ENCODE data around the gene ZNF727. TPM values are rescaled to one million over a fixed set of nuclear protein-coding genes. Genes with fewer than 3 reads are reported as not detected.
"Not testable (repeated sequence)": the region's sequence is repeated elsewhere in the genome, so short reads cannot be mapped to it uniquely, and the experiment has no call there.

ZNF727 gene
- total RNA-seq, 1 donor, result 1.8 TPM

DNA sequence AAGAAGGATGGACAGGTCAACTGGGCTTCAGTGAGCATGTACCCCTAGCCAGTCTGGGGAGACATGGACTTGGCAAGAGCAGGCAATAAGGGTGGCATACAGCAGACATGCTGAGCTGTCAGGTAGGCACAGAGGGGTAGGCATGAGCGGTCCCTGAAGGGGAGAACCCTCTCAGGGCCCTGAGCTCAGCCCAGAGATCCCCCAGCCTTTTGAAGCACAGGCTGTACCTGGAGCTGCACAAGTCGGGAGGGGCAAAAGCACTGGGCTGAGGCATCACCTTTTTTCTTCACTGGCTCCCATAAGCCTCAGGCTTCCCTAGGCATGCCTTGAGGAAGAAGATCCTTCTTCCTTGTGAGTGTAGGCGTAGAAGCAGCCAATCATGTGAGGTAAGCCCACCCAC lies 42.3 kb downstream of the ZNF727 start:
- no peaks in the 10 kb centered on the region for H3K27me3 ChIP-seq (ENCODE audit: insufficient read depth, low read length)
- no peak for TF ChIP-seq CTCF (IDR thresholded peaks at IDR 0.05; ENCODE audit: extremely low read depth, low read depth, low read length)
- H3K4me1 ChIP-seq (ENCODE audit: insufficient read depth, low read length), result no peaks in the 10 kb centered on the region
- no peak overlapping the region for H3K4me3 ChIP-seq (ENCODE audit: insufficient read depth, low read length)
- H3K9me3 ChIP-seq (ENCODE audit: low read depth, low read length), result peaks cover 12% of the 10 kb centered on the region
- no peak overlapping the region for H3K27ac ChIP-seq (ENCODE audit: low read depth, low read length)
- no peaks in the 10 kb centered on the region for H3K36me3 ChIP-seq (ENCODE audit: insufficient read depth, low read length)
- no peak overlapping the region for H3K4me2 ChIP-seq (ENCODE audit: insufficient read depth, low read length)
- H3K79me2 ChIP-seq (ENCODE audit: insufficient read depth, low read length), result no peaks in the 10 kb centered on the region
- no peak for DNase-seq (ENCODE audit: insufficient read length, low spot score, missing footprints)
- H2AFZ ChIP-seq (ENCODE audit: low read length), result no peak overlapping the region
- H4K20me1 ChIP-seq (ENCODE audit: insufficient read depth, low read length), result no peaks in the 10 kb centered on the region

GRCh38 chr7:64088863-64089262 lies 43.6 kb downstream of the ZNF727 start:
- not testable (repeated sequence) for DNase-seq (ENCODE audit: insufficient read length, low spot score, missing footprints); H3K36me3 ChIP-seq (ENCODE audit: insufficient read depth, low read length); H3K9me3 ChIP-seq (ENCODE audit: low read depth, low read length); H3K4me2 ChIP-seq (ENCODE audit: insufficient read depth, low read length); H4K20me1 ChIP-seq (ENCODE audit: insufficient read depth, low read length); H3K4me1 ChIP-seq (ENCODE audit: insufficient read depth, low read length); H3K4me3 ChIP-seq (ENCODE audit: insufficient read depth, low read length); H3K27ac ChIP-seq (ENCODE audit: low read depth, low read length); H3K79me2 ChIP-seq (ENCODE audit: insufficient read depth, low read length); H2AFZ ChIP-seq (ENCODE audit: low read length); H3K27me3 ChIP-seq (ENCODE audit: insufficient read depth, low read length)

Other genes starting within 250 kb of the ZNF727 start
- not detected in 2 replicates for gene ZNF722, start 46.6 kb upstream of the ZNF727 start, total RNA-seq
- not detected in 2 replicates for gene ZNF735, start 161.8 kb downstream of the ZNF727 start, total RNA-seq
- gene ZNF679, start 183.0 kb downstream of the ZNF727 start, total RNA-seq, result not detected in 2 replicates